ENCODE results near the gene F10. TPM values are rescaled to one million over a fixed set of nuclear protein-coding genes. Genes with fewer than 3 reads are reported as not detected.

The F10 gene
- total RNA-seq, 1 donor from 2014 or later: not detected

- no peak for DNase-seq (ENCODE audit: low read depth in 2 of 2)
Observed at GRCh38 chr13:113167575-113167974, 45.0 kb downstream of the F10 start.

GRCh38 chr13:113168211-113168610 is 45.6 kb downstream of the F10 start:
- no peak for DNase-seq (ENCODE audit: low read depth in 2 of 2)

- peak in 1 of 2 donors; percentile 47 for DNase-seq (ENCODE audit: low read depth in 2 of 2)
Observed at GRCh38 chr13:113169277-113170272, 47.0 kb downstream of the F10 start.

- DNase-seq (ENCODE audit: low read depth in 2 of 2): peak; percentile 54 to 87
Observed at GRCh38 chr13:113170511-113170910, 47.9 kb downstream of the F10 start.

- DNase-seq (ENCODE audit: low read depth in 2 of 2): no peak
Observed at GRCh38 chr13:113171250-113172125, 48.9 kb downstream of the F10 start.

GRCh38 chr13:113172419-113172926 is 49.9 kb downstream of the F10 start:
- DNase-seq (ENCODE audit: low read depth in 2 of 2): no peak

- DNase-seq (ENCODE audit: low read depth in 2 of 2): no peak
Observed at GRCh38 chr13:113176280-113176679, 53.7 kb downstream of the F10 start.

GRCh38 chr13:113176822-113177221 is 54.2 kb downstream of the F10 start:
- no peak for DNase-seq (ENCODE audit: low read depth in 2 of 2)

- DNase-seq (ENCODE audit: low read depth in 2 of 2): peak in 1 of 2 donors; percentile 50
Observed at GRCh38 chr13:113178070-113178895, 55.7 kb downstream of the F10 start.

- no peak for DNase-seq (ENCODE audit: low read depth in 2 of 2)
Observed at GRCh38 chr13:113178896-113179167, 56.2 kb downstream of the F10 start.

- DNase-seq (ENCODE audit: low read depth in 2 of 2): peak in 1 of 2 donors; percentile 34
Observed at GRCh38 chr13:113179374-113180230, 57.0 kb downstream of the F10 start.

GRCh38 chr13:113182046-113182445 is 59.4 kb downstream of the F10 start:
- no peak for DNase-seq (ENCODE audit: low read depth in 2 of 2)

- DNase-seq (ENCODE audit: low read depth in 2 of 2): peak in 1 of 2 donors; percentile 57
Observed at GRCh38 chr13:113183450-113184129, 61.0 kb downstream of the F10 start.

GRCh38 chr13:113184568-113185440 is 62.2 kb downstream of the F10 start:
- peak in 1 of 2 donors; percentile 23 for DNase-seq (ENCODE audit: low read depth in 2 of 2)

GRCh38 chr13:113186061-113186900 is 63.7 kb downstream of the F10 start:
- DNase-seq (ENCODE audit: low read depth in 2 of 2): peak in 1 of 2 donors; percentile 36

- DNase-seq (ENCODE audit: low read depth in 2 of 2): peak; percentile 97 to 99
Observed at GRCh38 chr13:113187263-113187669, 64.7 kb downstream of the F10 start.

- DNase-seq (ENCODE audit: low read depth in 2 of 2): no peak
Observed at GRCh38 chr13:113187883-113188665, 65.5 kb downstream of the F10 start.
